HepG2 (cell line): Measurements from ENCODE around the gene IKZF3. TPM values are rescaled to one million over a fixed set of nuclear protein-coding genes. Genes with fewer than 3 reads are reported as not detected.

Experiments used
- BHLHE40 ChIP-seq: IDR thresholded peaks from 2 replicates; pipeline ENCODE4 v1.6.1; 2011; ENCODE audit warnings: low read length, improper control_type of control experiment
- CCAR2 ChIP-seq: fragments of 200-400 bp; formaldehyde crosslinking; optimal IDR thresholded peaks from 2 replicates; pipeline ENCODE3; 2018; ENCODE audit warnings: low read depth, mild to moderate bottlenecking, low read length, moderate library complexity
- CREBL2 ChIP-seq: sonication (generic); formaldehyde crosslinking; IDR thresholded peaks from 2 replicates; pipeline ENCODE4 v1.8.1; 2023; ENCODE audit warnings: missing genetic modification reagents, mild to moderate bottlenecking, borderline replicate concordance
- DNMT3B ChIP-seq: conservative IDR thresholded peaks from 2 replicates; pipeline ENCODE4 v1.6.1; 2016; ENCODE audit warnings: missing biosample characterization, control low read depth
- EZH2 ChIP-seq: conservative IDR thresholded peaks from 2 replicates; pipeline ENCODE4 v1.6.1; 2012; ENCODE audit warnings: mild to moderate bottlenecking, low read depth, low read length, moderate library complexity
- FLYWCH1 ChIP-seq: sonication (generic); formaldehyde crosslinking; IDR thresholded peaks from 2 replicates; pipeline ENCODE4 v1.8.1; 2023; ENCODE audit warnings: mild to moderate bottlenecking, missing genetic modification reagents
- GPN1 ChIP-seq: sonication (generic); formaldehyde crosslinking; IDR thresholded peaks from 2 replicates; pipeline ENCODE4 v1.5.1; 2020; ENCODE audit warnings: missing genetic modification reagents, borderline replicate concordance
- HNF4A ChIP-seq: sonication (generic); formaldehyde crosslinking; IDR thresholded peaks from 2 replicates; pipeline ENCODE4 v1.4.0; 2020; ENCODE audit warnings: missing genetic modification reagents
- RAD21 ChIP-seq: fragments of 450-650 bp; formaldehyde crosslinking; IDR thresholded peaks from 2 replicates; pipeline ENCODE4 v1.5.0; 2020; ENCODE audit warnings: mild to moderate bottlenecking
- REXO4 ChIP-seq: sonication (generic); formaldehyde crosslinking; IDR thresholded peaks from 2 replicates; pipeline ENCODE4 v1.8.0; 2022; ENCODE audit warnings: missing genetic modification reagents, mild to moderate bottlenecking, borderline replicate concordance
- SATB2 ChIP-seq: sonication (generic); formaldehyde crosslinking; IDR thresholded peaks from 2 replicates; pipeline ENCODE4 v1.5.0; 2020; ENCODE audit warnings: missing genetic modification reagents
- SIN3A ChIP-seq: IDR thresholded peaks from 2 replicates; pipeline ENCODE4 v1.6.1; 2011; ENCODE audit warnings: low read depth, mild to moderate bottlenecking, control low read depth, low read length, borderline replicate concordance
- SMAD1 ChIP-seq: sonication (generic); formaldehyde crosslinking; IDR thresholded peaks from 2 replicates; pipeline ENCODE4 v1.4.0; 2020; ENCODE audit warnings: missing genetic modification reagents, low read depth, mild to moderate bottlenecking, borderline replicate concordance
- SMARCC2 ChIP-seq: fragments of 450-650 bp; IDR thresholded peaks from 2 replicates; pipeline ENCODE4 v1.6.1; 2017; ENCODE audit warnings: antibody characterized with exemption, mild to moderate bottlenecking
- TOE1 ChIP-seq: sonication (generic); formaldehyde crosslinking; IDR thresholded peaks from 2 replicates; pipeline ENCODE4 v1.4.0; 2020; ENCODE audit warnings: mild to moderate bottlenecking, missing genetic modification reagents
- U2AF1 ChIP-seq: fragments of 200-400 bp; formaldehyde crosslinking; optimal IDR thresholded peaks from 2 replicates; pipeline ENCODE3; 2017; ENCODE audit warnings: mild to moderate bottlenecking, low read depth, low read length
- ZFP91 ChIP-seq: sonication (generic); formaldehyde crosslinking; IDR thresholded peaks from 2 replicates; pipeline ENCODE4 v1.9.0; 2022; ENCODE audit warnings: missing genetic modification reagents, mild to moderate bottlenecking, borderline replicate concordance
- ZNF318 ChIP-seq: sonication (generic); formaldehyde crosslinking; IDR thresholded peaks from 2 replicates; pipeline ENCODE4 v1.4.0; 2020; ENCODE audit warnings: mild to moderate bottlenecking, missing genetic modification reagents
- ZNF335 ChIP-seq: sonication (generic); formaldehyde crosslinking; IDR thresholded peaks from 2 replicates; pipeline ENCODE4 v1.4.0; 2020; ENCODE audit warnings: missing genetic modification reagents
- ZNF446 ChIP-seq: sonication (generic); formaldehyde crosslinking; IDR thresholded peaks from 2 replicates; pipeline ENCODE4 v1.5.0; 2020; ENCODE audit warnings: mild to moderate bottlenecking, missing genetic modification reagents
- ZNF773 ChIP-seq: sonication (generic); formaldehyde crosslinking; IDR thresholded peaks from 2 replicates; pipeline ENCODE4 v1.4.0; 2020; ENCODE audit warnings: missing genetic modification reagents, borderline replicate concordance
- ZNF839 ChIP-seq: sonication (generic); formaldehyde crosslinking; IDR thresholded peaks from 2 replicates; pipeline ENCODE4 v1.4.0; 2020; ENCODE audit warnings: missing genetic modification reagents, mild to moderate bottlenecking, borderline replicate concordance
- polyA plus RNA-seq, 8 experiments: library from polyadenylated mRNA; depleted of rRNA in 3 of 8; stranded (reverse) in 7 of 8; unstranded in 1 of 8; fragments of >200 nt; fragmentation: Illumina TruSeq in 4 of 8; extraction: Trizol in 4 of 8; gene quantifications; 2 replicates each; pipeline versions ENCODE4 v1.2.1 to v1.2.3, GENCODE V29; 2011 to 2016; ENCODE audit warnings: low read depth in 4 of 8, missing spikeins in 1 of 8, mixed read lengths in 1 of 8; ENCODE audit not compliant: insufficient read depth in 1 of 8
- total RNA-seq, 5 experiments: library from RNA; depleted of rRNA; stranded (reverse); fragments of >200 nt; fragmentation: Illumina TruSeq; extraction: Trizol; gene quantifications; 2 replicates each; pipeline ENCODE4 v1.2.3, GENCODE V29; 2016; ENCODE audit warnings: low read depth in 1 of 5

The IKZF3 gene
- total and polyA plus RNA-seq, 2 of the 13 experiments (the other 11 are each of a cell fraction or from before 2014, with no cell fraction given) = not detected

GRCh38 chr17:39753514-39754160 is 110.5 kb downstream of the IKZF3 start (continued):
- TF ChIP-seq ZFP91 (no peak), ZNF839 (CRISPR knock-in tag) (no peak), ZNF773 (CRISPR knock-in tag) (no peak; the same call in 1 of the 2 replicates), SMAD1 (no peak), REXO4 (CRISPR knock-in tag) (peak; percentile 58; the same call in 1 of the 2 replicates), SIN3A (no peak), ZNF335 (no peak), SMARCC2 (no peak), U2AF1 (no peak), RAD21 (CRISPR knock-in tag) (no peak), EZH2 (no peak), GPN1 (CRISPR knock-in tag) (no peak), CREBL2 (CRISPR knock-in tag) (no peak), BHLHE40 (no peak), DNMT3B (CRISPR knock-in tag) (no peak), TOE1 (CRISPR knock-in tag) (no peak), SATB2 (CRISPR knock-in tag) (no peak), FLYWCH1 (0 out of 2 replicates have a peak, but pooled peaks have one; percentile 48), CCAR2 (no peak), HNF4A (CRISPR knock-in tag) (no peak), ZNF446 (CRISPR knock-in tag) (peak; percentile 94; the same call in 1 of the 2 replicates), ZNF318 (CRISPR knock-in tag) (no peak)
